HepG2 (cell line): ENCODE data around the gene TUBG1. TPM values are rescaled to one million over a fixed set of nuclear protein-coding genes. Genes with fewer than 3 reads are reported as not detected.
A peak's percentile ranks its signal among the peaks of the same experiment; 100 is the strongest.

Experiments
- ARNT ChIP-seq: fragments of 450-650 bp; IDR thresholded peaks from 2 replicates; pipeline ENCODE4 v1.6.1; 2017
- FOSL1 ChIP-seq: sonication (generic); formaldehyde crosslinking; IDR thresholded peaks from 2 replicates; pipeline ENCODE4 v1.9.0; 2021; ENCODE audit warnings: missing genetic modification reagents, borderline replicate concordance
- FOXC1 ChIP-seq: sonication (generic); formaldehyde crosslinking; IDR thresholded peaks from 2 replicates; pipeline ENCODE4 v1.8.0; 2022; ENCODE audit warnings: mild to moderate bottlenecking, missing genetic modification reagents, borderline replicate concordance
- GABPA ChIP-seq, 2 experiments: IDR thresholded peaks; 2 replicates each; pipeline ENCODE4 v1.6.1; 2011 to 2016; ENCODE audit warnings: low read depth in 2 of 2, low read length in 1 of 2, missing biosample characterization in 1 of 2, missing genetic modification characterization in 1 of 2
- JUND ChIP-seq: sonication (generic); formaldehyde crosslinking; IDR thresholded peaks from 2 replicates; pipeline ENCODE4 v1.8.0; 2022; ENCODE audit warnings: mild to moderate bottlenecking, missing genetic modification reagents
- KAT2B ChIP-seq: fragments of 150-350 bp; IDR thresholded peaks from 2 replicates; pipeline ENCODE4 v1.6.1; 2014; ENCODE audit warnings: low read depth, low read length, borderline replicate concordance
- PITX1 ChIP-seq: sonication (generic); formaldehyde crosslinking; IDR thresholded peaks from 2 replicates; pipeline ENCODE4 v1.5.1; 2020; ENCODE audit warnings: mild to moderate bottlenecking, missing genetic modification reagents
- RBM39 ChIP-seq: fragments of 200-400 bp; formaldehyde crosslinking; IDR thresholded peaks from one replicate; pipeline ENCODE4 v1.6.1; 2018; ENCODE audit warnings: antibody characterized with exemption, mild to moderate bottlenecking, low read depth, low read length; ENCODE audit not compliant: poor library complexity, severe bottlenecking
- REPIN1 ChIP-seq: sonication (generic); formaldehyde crosslinking; IDR thresholded peaks from 2 replicates; pipeline ENCODE4 v1.8.0; 2022; ENCODE audit warnings: missing genetic modification reagents, low read depth, mild to moderate bottlenecking, borderline replicate concordance
- SRF ChIP-seq: IDR thresholded peaks from 2 replicates; pipeline ENCODE4 v1.6.1; 2011; ENCODE audit warnings: mild to moderate bottlenecking, low read depth, low read length, moderate library complexity
- SUZ12 ChIP-seq: fragments of 150-350 bp; IDR thresholded peaks from 2 replicates; pipeline ENCODE4 v1.6.1; 2014; ENCODE audit warnings: low read depth, low read length
- SYNCRIP ChIP-seq: fragments of 200-400 bp; formaldehyde crosslinking; IDR thresholded peaks from 2 replicates; pipeline ENCODE4 v1.6.1; 2018; ENCODE audit warnings: mild to moderate bottlenecking, low read depth, low read length; ENCODE audit not compliant: insufficient read depth
- TAF1 ChIP-seq: sonication (generic); formaldehyde crosslinking; IDR thresholded peaks from 2 replicates; pipeline ENCODE4 v1.4.0; 2020; ENCODE audit warnings: missing genetic modification reagents
- ZNF292 ChIP-seq: sonication (generic); formaldehyde crosslinking; IDR thresholded peaks from 2 replicates; pipeline ENCODE4 v1.8.1; 2022; ENCODE audit warnings: mild to moderate bottlenecking, low read depth, missing genetic modification reagents, borderline replicate concordance
- ZNF660 ChIP-seq: sonication (generic); formaldehyde crosslinking; IDR thresholded peaks from 2 replicates; pipeline ENCODE4 v1.5.1; 2020; ENCODE audit warnings: mild to moderate bottlenecking, low read depth, missing genetic modification reagents, borderline replicate concordance
- polyA plus RNA-seq, 8 experiments: library from polyadenylated mRNA; depleted of rRNA in 3 of 8; stranded (reverse) in 7 of 8; unstranded in 1 of 8; fragments of >200 nt; fragmentation: Illumina TruSeq in 4 of 8; extraction: Trizol in 4 of 8; gene quantifications; 2 replicates each; pipeline versions ENCODE4 v1.2.1 to v1.2.3, GENCODE V29; 2011 to 2016; ENCODE audit warnings: low read depth in 4 of 8, missing spikeins in 1 of 8, mixed read lengths in 1 of 8; ENCODE audit not compliant: insufficient read depth in 1 of 8
- total RNA-seq, 5 experiments: library from RNA; depleted of rRNA; stranded (reverse); fragments of >200 nt; fragmentation: Illumina TruSeq; extraction: Trizol; gene quantifications; 2 replicates each; pipeline ENCODE4 v1.2.3, GENCODE V29; 2016; ENCODE audit warnings: low read depth in 1 of 5
- TF ChIP-seq, protein P1 (sequence below): sonication (generic); formaldehyde crosslinking; IDR thresholded peaks from 2 replicates; pipeline ENCODE4 v1.4.0; 2020; ENCODE audit warnings: mild to moderate bottlenecking, missing genetic modification reagents
- TF ChIP-seq, protein P2 (sequence below): sonication (generic); formaldehyde crosslinking; IDR thresholded peaks from 2 replicates; pipeline ENCODE4 v1.4.0; 2020; ENCODE audit warnings: mild to moderate bottlenecking, missing genetic modification reagents
- TF ChIP-seq, protein P3 (sequence below): sonication (generic); formaldehyde crosslinking; IDR thresholded peaks from 2 replicates; pipeline ENCODE4 v1.4.0; 2020; ENCODE audit warnings: missing genetic modification reagents, borderline replicate concordance
- TF ChIP-seq, protein P4 (sequence below): fragments of 450-650 bp; IDR thresholded peaks from 2 replicates; pipeline ENCODE4 v1.6.1; 2017; ENCODE audit warnings: mild to moderate bottlenecking

TUBG1 gene
- total and polyA plus RNA-seq, 2 of the 13 experiments (the other 11 are each of a cell fraction or from before 2014, with no cell fraction given): 74.1 to 137 TPM

DNA sequence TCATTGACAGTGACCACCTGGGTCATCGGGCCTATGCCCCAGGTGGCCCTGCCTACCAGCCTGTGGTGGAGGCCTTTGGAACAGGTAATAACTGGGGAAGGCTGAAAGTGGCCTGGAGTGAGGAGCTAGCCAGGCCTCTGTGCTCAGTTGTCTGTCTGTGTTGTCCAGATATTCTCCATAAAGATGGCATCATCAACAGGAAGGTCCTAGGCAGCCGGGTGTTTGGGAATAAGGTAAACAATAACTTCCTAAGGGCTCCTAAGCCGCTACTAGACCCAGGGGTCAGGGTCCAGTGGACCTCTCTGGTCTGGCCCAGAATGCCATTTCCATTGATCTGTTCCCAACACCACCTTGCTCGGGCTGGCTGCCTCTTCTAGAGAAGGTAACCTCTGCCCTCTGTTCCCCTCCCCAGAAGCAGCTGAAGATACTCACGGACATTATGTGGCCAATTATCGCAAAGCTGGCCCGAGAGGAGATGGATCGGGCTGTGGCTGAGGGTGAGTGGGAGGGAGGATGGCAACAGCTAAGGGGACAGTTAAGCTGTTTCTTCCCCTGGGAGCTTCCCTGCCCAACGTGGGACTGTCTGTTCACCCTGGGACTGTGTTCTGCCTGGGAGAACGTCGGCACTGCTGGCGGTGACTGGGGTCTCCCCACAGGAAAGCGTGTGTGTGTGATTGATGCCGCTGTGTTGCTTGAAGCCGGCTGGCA lies 44.5 kb upstream of the TUBG1 start (continued):
- TF ChIP-seq FOSL1 (CRISPR knock-in tag): no peak
- no peak for TF ChIP-seq SRF
- no peak for TF ChIP-seq KAT2B
- TF ChIP-seq, protein P1, sequence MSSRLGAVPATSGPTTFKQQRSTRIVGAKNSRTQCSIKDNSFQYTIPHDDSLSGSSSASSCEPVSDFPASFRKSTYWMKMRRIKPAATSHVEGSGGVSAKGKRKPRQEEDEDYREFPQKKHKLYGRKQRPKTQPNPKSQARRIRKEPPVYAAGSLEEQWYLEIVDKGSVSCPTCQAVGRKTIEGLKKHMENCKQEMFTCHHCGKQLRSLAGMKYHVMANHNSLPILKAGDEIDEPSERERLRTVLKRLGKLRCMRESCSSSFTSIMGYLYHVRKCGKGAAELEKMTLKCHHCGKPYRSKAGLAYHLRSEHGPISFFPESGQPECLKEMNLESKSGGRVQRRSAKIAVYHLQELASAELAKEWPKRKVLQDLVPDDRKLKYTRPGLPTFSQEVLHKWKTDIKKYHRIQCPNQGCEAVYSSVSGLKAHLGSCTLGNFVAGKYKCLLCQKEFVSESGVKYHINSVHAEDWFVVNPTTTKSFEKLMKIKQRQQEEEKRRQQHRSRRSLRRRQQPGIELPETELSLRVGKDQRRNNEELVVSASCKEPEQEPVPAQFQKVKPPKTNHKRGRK: no peak
- TF ChIP-seq FOXC1 (CRISPR knock-in tag): no peak; the same call in 1 of the 2 replicates
- peak; percentile 83 for TF ChIP-seq PITX1 (CRISPR knock-in tag)
- TF ChIP-seq SUZ12: no peak
- TF ChIP-seq GABPA (IDR thresholded peaks at IDR 0.05; ENCODE audit: low read depth, low read length): no peak
- TF ChIP-seq GABPA (CRISPR knock-in tag; IDR thresholded peaks at IDR 0.05; ENCODE audit: low read depth): peak; percentile 80
- TF ChIP-seq, protein P2, sequence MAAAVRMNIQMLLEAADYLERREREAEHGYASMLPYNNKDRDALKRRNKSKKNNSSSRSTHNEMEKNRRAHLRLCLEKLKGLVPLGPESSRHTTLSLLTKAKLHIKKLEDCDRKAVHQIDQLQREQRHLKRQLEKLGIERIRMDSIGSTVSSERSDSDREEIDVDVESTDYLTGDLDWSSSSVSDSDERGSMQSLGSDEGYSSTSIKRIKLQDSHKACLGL: no peak; the same call in 1 of the 2 replicates
- TF ChIP-seq SYNCRIP: no peak
- TF ChIP-seq RBM39: no peak
- TF ChIP-seq, protein P3, sequence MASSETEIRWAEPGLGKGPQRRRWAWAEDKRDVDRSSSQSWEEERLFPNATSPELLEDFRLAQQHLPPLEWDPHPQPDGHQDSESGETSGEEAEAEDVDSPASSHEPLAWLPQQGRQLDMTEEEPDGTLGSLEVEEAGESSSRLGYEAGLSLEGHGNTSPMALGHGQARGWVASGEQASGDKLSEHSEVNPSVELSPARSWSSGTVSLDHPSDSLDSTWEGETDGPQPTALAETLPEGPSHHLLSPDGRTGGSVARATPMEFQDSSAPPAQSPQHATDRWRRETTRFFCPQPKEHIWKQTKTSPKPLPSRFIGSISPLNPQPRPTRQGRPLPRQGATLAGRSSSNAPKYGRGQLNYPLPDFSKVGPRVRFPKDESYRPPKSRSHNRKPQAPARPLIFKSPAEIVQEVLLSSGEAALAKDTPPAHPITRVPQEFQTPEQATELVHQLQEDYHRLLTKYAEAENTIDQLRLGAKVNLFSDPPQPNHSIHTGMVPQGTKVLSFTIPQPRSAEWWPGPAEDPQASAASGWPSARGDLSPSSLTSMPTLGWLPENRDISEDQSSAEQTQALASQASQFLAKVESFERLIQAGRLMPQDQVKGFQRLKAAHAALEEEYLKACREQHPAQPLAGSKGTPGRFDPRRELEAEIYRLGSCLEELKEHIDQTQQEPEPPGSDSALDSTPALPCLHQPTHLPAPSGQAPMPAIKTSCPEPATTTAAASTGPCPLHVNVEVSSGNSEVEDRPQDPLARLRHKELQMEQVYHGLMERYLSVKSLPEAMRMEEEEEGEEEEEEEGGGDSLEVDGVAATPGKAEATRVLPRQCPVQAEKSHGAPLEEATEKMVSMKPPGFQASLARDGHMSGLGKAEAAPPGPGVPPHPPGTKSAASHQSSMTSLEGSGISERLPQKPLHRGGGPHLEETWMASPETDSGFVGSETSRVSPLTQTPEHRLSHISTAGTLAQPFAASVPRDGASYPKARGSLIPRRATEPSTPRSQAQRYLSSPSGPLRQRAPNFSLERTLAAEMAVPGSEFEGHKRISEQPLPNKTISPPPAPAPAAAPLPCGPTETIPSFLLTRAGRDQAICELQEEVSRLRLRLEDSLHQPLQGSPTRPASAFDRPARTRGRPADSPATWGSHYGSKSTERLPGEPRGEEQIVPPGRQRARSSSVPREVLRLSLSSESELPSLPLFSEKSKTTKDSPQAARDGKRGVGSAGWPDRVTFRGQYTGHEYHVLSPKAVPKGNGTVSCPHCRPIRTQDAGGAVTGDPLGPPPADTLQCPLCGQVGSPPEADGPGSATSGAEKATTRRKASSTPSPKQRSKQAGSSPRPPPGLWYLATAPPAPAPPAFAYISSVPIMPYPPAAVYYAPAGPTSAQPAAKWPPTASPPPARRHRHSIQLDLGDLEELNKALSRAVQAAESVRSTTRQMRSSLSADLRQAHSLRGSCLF: no peak
- TF ChIP-seq ARNT: no peak
- TF ChIP-seq TAF1 (CRISPR knock-in tag): peak; percentile 21; the same call in 1 of the 2 replicates
- TF ChIP-seq, protein P4, sequence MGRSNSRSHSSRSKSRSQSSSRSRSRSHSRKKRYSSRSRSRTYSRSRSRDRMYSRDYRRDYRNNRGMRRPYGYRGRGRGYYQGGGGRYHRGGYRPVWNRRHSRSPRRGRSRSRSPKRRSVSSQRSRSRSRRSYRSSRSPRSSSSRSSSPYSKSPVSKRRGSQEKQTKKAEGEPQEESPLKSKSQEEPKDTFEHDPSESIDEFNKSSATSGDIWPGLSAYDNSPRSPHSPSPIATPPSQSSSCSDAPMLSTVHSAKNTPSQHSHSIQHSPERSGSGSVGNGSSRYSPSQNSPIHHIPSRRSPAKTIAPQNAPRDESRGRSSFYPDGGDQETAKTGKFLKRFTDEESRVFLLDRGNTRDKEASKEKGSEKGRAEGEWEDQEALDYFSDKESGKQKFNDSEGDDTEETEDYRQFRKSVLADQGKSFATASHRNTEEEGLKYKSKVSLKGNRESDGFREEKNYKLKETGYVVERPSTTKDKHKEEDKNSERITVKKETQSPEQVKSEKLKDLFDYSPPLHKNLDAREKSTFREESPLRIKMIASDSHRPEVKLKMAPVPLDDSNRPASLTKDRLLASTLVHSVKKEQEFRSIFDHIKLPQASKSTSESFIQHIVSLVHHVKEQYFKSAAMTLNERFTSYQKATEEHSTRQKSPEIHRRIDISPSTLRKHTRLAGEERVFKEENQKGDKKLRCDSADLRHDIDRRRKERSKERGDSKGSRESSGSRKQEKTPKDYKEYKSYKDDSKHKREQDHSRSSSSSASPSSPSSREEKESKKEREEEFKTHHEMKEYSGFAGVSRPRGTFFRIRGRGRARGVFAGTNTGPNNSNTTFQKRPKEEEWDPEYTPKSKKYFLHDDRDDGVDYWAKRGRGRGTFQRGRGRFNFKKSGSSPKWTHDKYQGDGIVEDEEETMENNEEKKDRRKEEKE: no peak
- no peak for TF ChIP-seq JUND (CRISPR knock-in tag)
- TF ChIP-seq REPIN1: no peak; the same call in 1 of the 2 replicates
- TF ChIP-seq ZNF292 (CRISPR knock-in tag): no peak
- TF ChIP-seq ZNF660: no peak
